HL-60/S4 treated with retinoic acid at 250 ng/mL for 4 days and 3 days (cell line): Measurements from ENCODE around the gene HEXD.
"Not testable (repeated sequence)": the region's sequence is repeated elsewhere in the genome, so short reads cannot be mapped to it uniquely, and the experiment has no call there.

Experiments used
- in situ Hi-C: fragments of 300-500 bp; cut with MboI; formaldehyde crosslinking; loops from 2 replicates; pipeline ENCODE4 v1.7.0; 2022; ENCODE audit warnings: low sequenced_read_pairs

HEXD gene

GRCh38 chr17:82394278-82394677, 23.9 kb upstream of the HEXD start:
- in situ Hi-C loops: no loop called here

DNA sequence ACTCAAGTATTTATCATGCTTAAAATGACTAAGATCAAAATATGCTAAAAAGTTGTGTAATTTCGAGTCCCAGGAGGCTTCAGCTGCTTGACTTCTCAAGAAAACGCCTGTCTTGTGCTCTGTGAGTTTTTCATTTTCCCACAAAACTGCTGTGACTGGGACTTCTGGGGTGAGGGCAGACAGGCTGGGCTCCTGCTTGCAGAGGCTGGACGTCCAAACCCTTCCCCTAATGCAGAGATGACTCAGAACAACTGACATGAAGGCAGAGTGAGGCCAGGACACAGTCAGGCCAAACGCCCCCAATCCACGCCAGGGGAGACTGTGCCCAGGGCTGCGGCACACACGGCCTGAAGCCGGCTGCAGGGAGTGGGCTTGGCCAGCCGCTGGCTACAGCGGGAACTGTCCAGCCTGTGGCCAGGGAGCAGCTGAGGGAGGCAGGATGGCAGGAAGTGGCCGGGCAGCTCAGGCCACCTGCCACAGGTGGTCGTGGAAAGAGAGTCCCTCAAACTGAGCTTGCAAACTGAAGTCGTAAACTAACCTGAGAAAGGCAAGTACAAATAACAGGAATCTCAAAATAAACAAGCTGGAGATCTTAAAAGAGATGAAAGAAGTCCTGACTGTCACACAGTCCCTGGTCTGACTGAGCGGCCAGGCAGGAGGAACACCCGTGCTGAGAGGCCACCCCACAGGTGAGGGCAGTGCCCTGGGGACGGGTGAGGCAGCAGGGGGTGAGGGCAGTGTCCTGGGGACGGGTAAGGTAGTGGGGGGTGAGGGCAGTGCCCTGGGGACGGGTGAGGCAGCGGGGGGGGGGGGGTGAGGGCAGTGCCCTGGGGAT, 21.3 kb upstream of the HEXD start:
- in situ Hi-C loops: no loop called here

DNA sequence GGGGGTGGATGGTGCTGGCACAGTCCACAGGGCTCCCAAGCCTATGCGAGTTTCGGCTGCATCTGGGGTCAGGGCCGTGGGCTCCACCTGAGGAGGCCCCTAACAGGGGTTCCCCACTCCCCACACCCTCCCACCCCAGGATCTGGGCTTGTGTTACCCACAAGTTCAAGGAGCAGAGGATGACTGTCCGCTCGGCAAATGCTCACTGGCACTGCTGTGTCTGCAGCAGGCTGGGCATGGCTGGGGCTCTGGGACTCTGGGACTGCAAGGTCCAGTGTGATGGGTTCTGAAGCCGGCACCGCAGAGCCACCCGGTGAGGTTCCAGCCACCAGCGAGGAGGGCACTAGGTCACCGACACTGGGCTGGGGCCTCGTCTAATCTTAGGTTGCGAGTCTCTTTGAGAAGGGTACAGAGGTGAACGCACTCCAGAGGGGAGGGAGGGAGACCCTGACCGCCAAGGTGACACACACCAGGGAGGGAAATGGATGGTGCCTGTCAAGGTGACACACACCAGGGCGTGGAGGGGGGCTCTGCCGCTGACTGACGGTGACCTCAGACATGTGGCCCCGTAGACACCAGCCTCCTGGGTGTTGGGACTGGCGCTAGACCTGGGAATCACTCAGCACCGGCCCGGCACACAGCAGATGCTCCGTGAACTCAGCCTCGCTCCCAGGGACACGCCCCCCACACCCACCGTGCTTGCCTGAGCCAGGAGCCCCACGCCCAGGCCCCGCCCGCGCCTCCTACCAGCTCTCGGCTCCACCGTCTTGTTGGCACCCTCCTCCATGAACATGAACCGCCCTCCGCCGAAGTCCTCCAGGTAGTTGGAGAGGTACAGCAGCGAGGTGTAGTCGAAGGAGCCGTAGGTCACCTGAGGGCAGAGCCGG, 20.5 kb upstream of the HEXD start:
- in situ Hi-C loops: no loop called here

- in situ Hi-C loops: no loop called here
These were observed 19.1 kb upstream of the HEXD start for GRCh38 chr17:82399041-82399441.

- in situ Hi-C loops: loop anchor here (10.0 kb wide), 1 partner anchor 145 kb away; no protein-coding TSS in a partner anchor
These were observed 18.5 kb upstream of the HEXD start for GRCh38 chr17:82399601-82400101.

DNA sequence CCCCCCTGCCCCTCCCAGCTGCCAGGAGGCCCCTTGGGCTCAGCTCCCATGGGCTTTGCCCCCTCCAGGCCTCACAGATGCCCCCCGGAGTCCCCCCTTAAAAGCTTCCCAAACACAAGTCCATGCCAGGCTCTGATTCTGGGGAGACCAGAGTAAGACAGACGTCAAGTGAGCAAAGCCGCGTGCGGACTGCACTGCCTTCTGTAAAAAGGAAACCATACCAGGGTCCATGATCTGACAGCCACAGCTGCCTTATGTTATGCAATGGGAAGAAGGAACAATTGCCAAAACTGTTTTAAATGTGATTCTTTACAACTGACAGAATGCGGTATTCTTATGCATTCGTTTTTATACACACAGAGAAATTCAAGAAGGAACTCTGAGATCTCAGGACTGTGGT, 17.9 kb upstream of the HEXD start:
- in situ Hi-C loops: loop anchor here (10.0 kb wide), 1 partner anchor 145 kb away; no protein-coding TSS in a partner anchor

- in situ Hi-C loops: loop anchor here (10.0 kb wide), 1 partner anchor 146 kb away; no protein-coding TSS in a partner anchor
These were observed 17.3 kb upstream of the HEXD start for GRCh38 chr17:82400830-82401229.

DNA sequence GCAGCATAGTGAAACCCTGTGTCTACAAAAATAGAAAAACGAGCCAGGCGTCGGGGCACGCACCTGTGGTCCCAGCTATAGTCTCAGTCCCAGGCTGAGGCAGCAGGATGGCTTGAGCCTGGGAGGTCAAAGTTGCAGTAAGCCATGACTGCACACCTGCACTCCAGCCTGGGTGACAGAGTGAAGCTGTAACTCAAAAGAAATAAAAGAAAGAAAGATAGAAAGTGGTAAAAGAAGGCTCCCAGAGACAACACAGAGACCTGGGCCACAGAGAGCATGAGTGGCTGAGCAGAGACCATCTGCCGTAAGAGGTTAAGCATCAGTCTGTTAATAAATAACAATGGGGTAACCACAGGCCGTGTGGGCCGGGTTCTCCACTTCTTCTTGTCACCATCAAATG, 15.3 kb upstream of the HEXD start:
- in situ Hi-C loops: loop anchor here (10.0 kb wide), 1 partner anchor 148 kb away; no protein-coding TSS in a partner anchor

GRCh38 chr17:82403662-82404660, 14.2 kb upstream of the HEXD start:
- in situ Hi-C loops: loop anchor here (10.0 kb wide), 1 partner anchor 149 kb away; no protein-coding TSS in a partner anchor

DNA sequence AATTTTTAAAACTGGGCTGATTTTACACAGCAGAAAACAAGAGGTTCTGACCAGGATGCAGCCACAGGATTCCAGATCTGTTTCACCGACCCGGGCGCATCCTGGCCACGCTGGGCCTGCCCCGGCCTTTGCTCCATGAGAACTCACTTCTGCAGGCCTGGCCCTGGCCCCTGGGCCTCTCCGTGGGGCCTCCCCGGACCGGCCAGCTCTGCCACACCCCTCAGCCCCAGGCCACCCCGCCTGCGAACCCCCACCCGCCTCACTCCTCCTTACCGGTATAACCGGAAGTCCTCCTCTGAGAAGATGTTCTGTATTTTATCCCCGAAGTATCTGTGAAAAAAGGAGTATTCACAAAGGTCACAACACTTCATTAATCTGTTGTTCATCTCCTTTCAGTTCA, 13.1 kb upstream of the HEXD start:
- in situ Hi-C loops: loop anchor here (5.0 to 10.0 kb wide), 2 partner anchors 53 to 150 kb away; no protein-coding TSS in a partner anchor

DNA sequence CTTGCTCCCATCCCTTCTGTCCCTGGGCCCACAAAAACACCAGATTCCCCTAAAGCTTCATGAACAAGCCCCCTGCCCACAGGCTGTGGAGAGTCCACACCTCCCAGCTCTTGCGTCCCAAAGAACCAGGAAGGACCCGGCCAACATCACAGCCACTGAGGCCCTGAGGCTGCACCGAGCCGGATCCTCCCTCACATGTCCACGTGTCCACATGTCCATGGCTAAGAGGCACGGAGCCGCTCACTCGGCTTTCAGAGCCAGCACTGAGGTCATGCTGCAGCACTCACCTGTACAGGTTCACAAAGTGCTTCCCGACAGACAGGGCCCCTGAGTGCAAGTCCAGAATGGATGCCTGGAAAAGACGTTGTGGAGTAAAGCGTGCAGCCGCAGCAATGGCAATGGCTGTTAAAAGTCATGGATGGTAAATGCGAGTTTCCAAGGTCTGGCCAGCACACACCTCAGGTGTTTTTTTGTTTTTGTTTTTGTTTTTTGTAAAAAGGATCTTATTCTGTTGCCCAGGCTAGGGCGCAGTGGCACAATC, 11.9 kb upstream of the HEXD start:
- in situ Hi-C loops: loop anchor here (5.0 to 10.0 kb wide), 2 partner anchors 54 to 151 kb away; no protein-coding TSS in a partner anchor

GRCh38 chr17:82407255-82407654, 10.9 kb upstream of the HEXD start:
- in situ Hi-C loops: loop anchor here (5.0 to 10.0 kb wide), 2 partner anchors 55 to 152 kb away; no protein-coding TSS in a partner anchor

DNA sequence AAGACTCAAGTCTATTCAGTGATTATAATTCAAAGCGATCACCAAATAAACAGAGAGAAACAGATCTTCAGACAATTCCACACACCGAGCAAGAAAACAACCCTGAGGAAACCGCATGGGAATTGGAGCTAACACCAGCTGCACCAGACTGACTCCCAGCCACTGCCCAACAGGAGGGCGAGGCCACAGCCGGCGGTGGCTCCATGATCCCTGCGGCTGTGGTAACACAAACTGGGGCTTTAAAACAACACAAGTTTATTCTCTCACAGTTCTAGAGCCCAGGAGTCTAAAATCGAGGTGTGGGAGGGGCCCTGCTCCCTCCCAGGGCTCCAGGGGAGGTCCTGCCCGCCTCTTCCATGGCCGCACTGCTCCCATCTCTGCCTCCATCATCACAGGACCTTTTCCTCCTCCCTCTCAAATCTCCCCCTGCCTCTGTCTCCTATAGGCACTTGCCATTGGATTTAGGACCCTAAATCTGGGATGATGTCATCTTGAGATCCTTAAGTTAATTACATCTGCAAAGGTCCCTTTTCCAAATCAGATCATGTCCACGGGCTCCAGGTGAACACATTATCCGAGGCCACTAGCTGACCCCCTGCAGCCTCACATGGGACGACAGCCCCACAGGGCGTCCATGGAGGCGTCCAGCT, 9.7 kb upstream of the HEXD start:
- in situ Hi-C loops: loop anchor here (5.0 to 10.0 kb wide), 2 partner anchors 56 to 154 kb away; no protein-coding TSS in a partner anchor

- in situ Hi-C loops: loop anchor here (5.0 to 10.0 kb wide), 2 partner anchors 57 to 154 kb away; no protein-coding TSS in a partner anchor
These were observed 9.2 kb upstream of the HEXD start for GRCh38 chr17:82408938-82409318.

- in situ Hi-C loops: no loop called here
These were observed 8.0 kb upstream of the HEXD start for GRCh38 chr17:82410014-82410716.

DNA sequence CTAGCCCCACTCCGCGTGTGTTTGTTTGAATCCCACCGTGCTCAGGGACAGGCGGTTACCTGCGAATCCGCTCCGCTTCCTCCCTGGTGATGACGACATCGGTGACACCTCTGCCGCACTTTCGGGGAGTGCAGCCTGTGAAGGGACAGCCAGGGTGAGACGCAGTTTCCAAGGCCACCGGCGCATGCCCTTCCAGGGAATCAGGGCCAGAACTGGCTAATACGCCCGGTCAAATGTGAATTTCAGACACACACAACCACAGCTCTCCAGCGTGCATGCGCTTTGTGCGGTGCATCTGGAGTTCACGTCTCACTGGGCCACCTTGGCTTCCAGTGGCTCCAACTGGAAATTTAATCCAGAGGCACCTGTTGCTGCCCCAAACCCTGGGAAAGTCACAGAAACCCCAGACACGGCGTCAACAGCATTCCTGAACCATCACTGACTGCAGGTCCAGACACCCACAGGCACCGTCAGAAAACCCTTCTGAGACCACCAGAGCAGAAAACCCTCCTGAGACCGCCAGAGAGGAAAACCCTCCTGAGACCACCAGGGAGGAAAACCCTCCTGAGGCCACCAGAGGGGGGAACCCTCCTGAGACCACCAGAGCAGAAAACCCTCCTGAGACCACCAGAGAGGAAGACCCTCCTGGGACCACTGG, 6.6 kb upstream of the HEXD start:
- in situ Hi-C loops: no loop called here

GRCh38 chr17:82412081-82412480, 6.1 kb upstream of the HEXD start:
- in situ Hi-C loops: not testable (repeated sequence)
